Duodenal mucosa (tissue), 2 donors: ENCODE measurements around the gene JAZF1.

ENCODE experiments used
- H3K27ac ChIP-seq: one replicate; pipeline ENCODE4 v1.7.0; 2013; ENCODE audit warnings: low read depth, low read length
- H3K27me3 ChIP-seq, 2 donors: one replicate each; pipeline ENCODE4 v1.7.0; 2013; ENCODE audit warnings: low read length in 2 of 2, control low read depth in 1 of 2; ENCODE audit not compliant: insufficient read depth in 2 of 2, control insufficient read depth in 1 of 2
- H3K36me3 ChIP-seq, 2 donors: one replicate each; pipeline ENCODE4 v1.7.0; 2013; ENCODE audit warnings: low read length in 2 of 2, control low read depth in 1 of 2; ENCODE audit not compliant: insufficient read depth in 2 of 2, control insufficient read depth in 1 of 2
- H3K4me1 ChIP-seq, 2 donors: one replicate each; pipeline ENCODE4 v1.7.0; 2013; ENCODE audit warnings: low read length in 2 of 2, control low read depth in 1 of 2; ENCODE audit not compliant: insufficient read depth in 2 of 2, control insufficient read depth in 1 of 2
- H3K4me3 ChIP-seq, 2 donors: one replicate each; pipeline ENCODE4 v1.7.0; 2013; ENCODE audit warnings: low read length in 2 of 2, low read depth in 1 of 2
- H3K9ac ChIP-seq, 2 donors: one replicate each; pipeline ENCODE4 v1.7.0; 2013; ENCODE audit warnings: low read length in 2 of 2, low read depth in 1 of 2
- H3K9me3 ChIP-seq, 2 donors: one replicate each; pipeline ENCODE4 v1.7.0; 2013; ENCODE audit warnings: low read length in 2 of 2, control low read depth in 1 of 2; ENCODE audit not compliant: control insufficient read depth in 1 of 2

Gene JAZF1

DNA sequence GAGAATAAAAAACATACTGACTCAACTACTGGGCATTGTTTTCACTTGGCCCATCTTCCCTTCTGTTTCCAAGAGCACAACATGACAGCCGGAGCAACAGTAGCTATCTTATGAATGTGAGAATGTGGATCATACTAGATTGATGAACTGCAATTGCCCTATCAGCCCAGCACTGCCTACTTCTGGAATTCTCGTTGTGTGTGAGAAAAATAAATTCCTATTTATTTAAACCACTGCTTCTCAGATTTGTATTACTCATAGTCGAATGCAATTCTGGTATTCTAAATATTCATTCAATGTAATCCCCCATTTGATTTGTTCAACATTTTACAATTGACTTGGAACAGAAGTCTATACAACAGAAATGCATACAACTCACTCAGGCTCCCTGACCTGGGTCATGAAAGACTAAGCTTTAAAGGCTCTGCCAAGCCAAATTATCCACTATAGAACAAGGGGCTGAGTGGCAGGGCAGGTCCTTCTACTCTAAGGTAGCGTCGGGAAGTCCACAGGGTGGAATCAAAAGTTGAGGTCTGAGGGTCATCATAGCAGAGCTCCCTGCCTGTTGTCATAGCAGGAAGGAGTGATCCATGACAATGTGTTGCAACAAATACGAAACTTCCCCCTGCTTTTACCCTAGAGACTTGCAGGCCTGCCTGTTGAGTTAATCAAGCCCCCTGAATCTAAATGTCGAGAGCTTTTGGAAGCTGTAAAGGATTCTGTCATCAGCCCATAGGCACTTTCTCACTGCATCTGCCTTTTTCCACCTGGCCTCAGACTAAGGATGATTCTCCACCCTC lies 12.4 kb upstream of the JAZF1 start:
- Histone ChIP-seq H3K9ac (no peak overlapping the region), H3K4me3 (no peak overlapping the region), H3K4me1 (no peaks in the 10 kb centered on the region), H3K9me3 (no peaks in the 10 kb centered on the region), H3K27me3 (no peaks in the 10 kb centered on the region), H3K36me3 (no peaks in the 10 kb centered on the region), H3K27ac (no peak overlapping the region)

DNA sequence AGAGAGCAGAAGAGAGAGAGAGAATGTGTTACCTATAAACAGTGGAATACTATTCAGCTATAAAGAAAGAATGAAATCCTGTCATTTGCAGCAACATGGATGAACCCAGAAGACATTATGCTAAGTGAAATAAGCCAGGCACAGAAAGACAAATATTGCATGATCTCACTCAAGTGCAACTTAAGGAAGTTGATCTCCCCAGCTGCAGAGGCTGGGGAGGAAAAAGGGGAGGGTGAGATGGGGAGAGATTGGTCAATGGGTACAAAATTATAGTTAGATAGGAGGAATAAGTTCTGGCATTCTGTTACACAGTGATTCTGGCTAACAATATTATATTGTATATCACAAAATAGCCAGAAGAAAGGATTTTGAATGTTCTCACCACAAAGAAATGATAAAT lies 11.2 kb upstream of the JAZF1 start:
- no peaks in the 10 kb centered on the region for H3K4me1 ChIP-seq
- no peaks in the 10 kb centered on the region for H3K36me3 ChIP-seq
- H3K9me3 ChIP-seq: no peaks in the 10 kb centered on the region
- no peak overlapping the region for H3K27ac ChIP-seq
- no peaks in the 10 kb centered on the region for H3K27me3 ChIP-seq
- no peak overlapping the region for H3K4me3 ChIP-seq
- no peak overlapping the region for H3K9ac ChIP-seq

DNA sequence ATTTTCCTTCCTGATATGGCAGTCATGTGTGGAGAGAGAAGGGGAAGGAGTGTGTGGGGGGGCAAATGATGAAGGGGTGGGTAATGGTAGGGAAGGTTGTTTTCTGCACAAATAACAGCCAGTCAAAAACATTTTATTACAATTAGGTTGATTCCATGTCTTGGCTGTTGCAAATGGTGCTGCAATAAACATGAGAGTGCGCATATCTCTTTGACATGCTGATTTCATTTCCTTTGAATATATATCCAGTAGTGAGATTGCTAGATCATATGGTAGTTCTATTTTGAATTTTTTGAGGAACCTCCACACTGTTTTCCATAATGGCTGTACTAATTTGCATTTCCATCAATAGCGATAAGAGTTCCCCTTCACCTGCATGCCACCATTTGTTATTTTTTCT lies 10.6 kb upstream of the JAZF1 start:
- Histone ChIP-seq H3K4me3 (no peak overlapping the region), H3K36me3 (no peaks in the 10 kb centered on the region), H3K9ac (no peak overlapping the region), H3K27me3 (no peaks in the 10 kb centered on the region), H3K27ac (no peak overlapping the region), H3K9me3 (no peaks in the 10 kb centered on the region), H3K4me1 (no peaks in the 10 kb centered on the region)

DNA sequence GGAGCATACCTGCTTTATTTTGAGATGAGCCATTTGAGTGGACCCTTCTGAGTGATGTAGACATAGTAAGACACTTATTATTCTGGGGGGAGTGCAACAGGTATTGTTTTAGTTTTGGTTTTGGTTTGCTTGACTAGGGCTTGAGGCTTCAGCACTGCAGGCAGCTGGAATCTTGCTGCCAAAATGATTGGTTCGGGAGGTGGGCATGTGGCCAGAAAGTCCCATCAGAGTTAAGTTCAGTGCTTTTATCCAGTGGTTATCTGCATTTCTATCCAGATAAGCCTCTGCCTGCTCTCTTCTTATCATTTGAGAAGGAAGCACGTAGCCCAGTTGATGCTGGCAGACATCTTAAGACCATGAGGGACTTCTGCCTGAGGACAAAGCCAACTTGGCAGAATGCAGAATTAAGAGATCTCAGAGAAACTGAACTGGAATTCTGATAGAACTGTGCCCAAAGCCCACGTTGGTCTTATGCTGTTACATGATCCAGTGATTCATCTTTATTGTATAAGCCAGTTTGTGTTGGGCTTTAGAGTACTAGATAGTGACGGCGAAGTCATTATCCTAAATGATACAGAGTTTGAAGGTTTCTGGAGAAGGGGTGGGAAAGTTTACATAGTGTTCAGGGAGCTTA lies 9.6 kb upstream of the JAZF1 start:
- no peaks in the 10 kb centered on the region for H3K27me3 ChIP-seq
- H3K4me3 ChIP-seq: peak overlapping the region in 1 of 2 donors; percentile 21
- no peak overlapping the region for H3K27ac ChIP-seq
- H3K36me3 ChIP-seq: no peaks in the 10 kb centered on the region
- H3K9me3 ChIP-seq: no peaks in the 10 kb centered on the region
- H3K4me1 ChIP-seq: no peaks in the 10 kb centered on the region
- no peak overlapping the region for H3K9ac ChIP-seq

DNA sequence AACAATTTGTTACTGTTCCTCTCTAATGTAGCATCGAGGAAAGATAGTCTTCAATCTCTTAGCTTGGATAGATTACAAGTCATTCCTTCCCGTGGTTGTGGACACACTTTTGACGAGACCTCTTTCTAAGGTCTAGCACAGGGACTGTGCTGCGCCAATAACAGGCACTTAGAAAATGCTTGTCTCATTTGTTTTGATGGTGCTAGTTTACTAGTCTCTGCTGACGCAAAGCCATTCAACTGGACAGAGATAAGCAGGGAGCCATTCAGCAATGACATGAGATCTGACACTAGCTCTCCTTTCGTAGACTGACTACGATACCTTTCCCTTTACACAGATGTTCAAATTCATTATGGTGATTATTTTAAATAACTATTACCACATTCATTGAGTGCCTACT lies 6.4 kb upstream of the JAZF1 start:
- Histone ChIP-seq H3K27me3 (peaks cover 0 to 10% of the 10 kb centered on the region in 2 donors), H3K9me3 (no peaks in the 10 kb centered on the region), H3K36me3 (no peaks in the 10 kb centered on the region), H3K4me3 (no peak overlapping the region), H3K9ac (no peak overlapping the region), H3K4me1 (no peaks in the 10 kb centered on the region), H3K27ac (no peak overlapping the region)

DNA sequence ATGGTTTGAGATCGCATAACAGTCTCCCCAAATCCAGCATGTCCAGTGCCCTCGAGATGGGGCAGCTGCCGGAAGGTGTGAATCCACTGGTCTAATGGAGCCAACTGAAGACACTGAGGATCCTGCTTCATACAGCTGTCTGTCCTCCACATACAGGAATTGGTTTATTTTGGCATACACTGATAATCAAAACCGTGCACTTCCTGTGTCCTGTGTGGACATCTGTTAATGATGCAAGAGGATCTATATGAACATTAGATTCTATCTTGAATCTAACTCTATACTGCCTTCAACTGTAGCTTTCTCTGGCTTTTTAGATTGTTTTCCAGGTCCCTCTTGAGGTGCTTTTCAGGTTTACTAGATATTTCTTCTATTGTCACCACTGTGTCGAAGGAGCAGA lies 3.0 kb upstream of the JAZF1 start:
- Histone ChIP-seq H3K27me3 (peaks cover 0 to 10% of the 10 kb centered on the region in 2 donors), H3K4me1 (peaks cover 10 to 12% of the 10 kb centered on the region in 2 donors), H3K36me3 (no peaks in the 10 kb centered on the region), H3K9ac (no peak overlapping the region), H3K27ac (no peak overlapping the region), H3K4me3 (no peak overlapping the region), H3K9me3 (no peaks in the 10 kb centered on the region)

DNA sequence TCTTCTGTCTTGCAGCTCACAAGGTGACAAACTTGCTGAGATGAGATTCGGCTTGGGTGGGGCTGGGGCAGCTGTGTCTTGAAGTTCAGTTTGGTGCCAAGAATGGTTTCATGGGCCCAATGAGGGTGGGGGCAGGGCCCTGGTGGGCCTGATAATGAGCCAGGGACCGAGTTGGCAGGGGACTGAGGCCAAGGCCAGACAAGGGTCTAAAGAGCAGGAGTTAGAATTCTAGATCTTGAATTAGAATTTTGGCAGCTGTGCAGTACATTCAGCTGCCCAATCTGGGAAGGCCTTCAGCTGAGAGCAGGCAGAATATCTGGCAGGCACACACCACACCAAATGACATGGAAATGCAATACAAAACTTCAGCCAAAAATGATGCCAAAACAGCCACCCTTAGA lies 1.5 kb upstream of the JAZF1 start:
- Histone ChIP-seq H3K4me1 (peaks cover 11 to 13% of the 10 kb centered on the region in 2 donors), H3K36me3 (no peaks in the 10 kb centered on the region), H3K27me3 (peaks cover 0 to 10% of the 10 kb centered on the region in 2 donors), H3K4me3 (no peak overlapping the region), H3K9me3 (no peaks in the 10 kb centered on the region), H3K9ac (no peak overlapping the region), H3K27ac (no peak overlapping the region)

DNA sequence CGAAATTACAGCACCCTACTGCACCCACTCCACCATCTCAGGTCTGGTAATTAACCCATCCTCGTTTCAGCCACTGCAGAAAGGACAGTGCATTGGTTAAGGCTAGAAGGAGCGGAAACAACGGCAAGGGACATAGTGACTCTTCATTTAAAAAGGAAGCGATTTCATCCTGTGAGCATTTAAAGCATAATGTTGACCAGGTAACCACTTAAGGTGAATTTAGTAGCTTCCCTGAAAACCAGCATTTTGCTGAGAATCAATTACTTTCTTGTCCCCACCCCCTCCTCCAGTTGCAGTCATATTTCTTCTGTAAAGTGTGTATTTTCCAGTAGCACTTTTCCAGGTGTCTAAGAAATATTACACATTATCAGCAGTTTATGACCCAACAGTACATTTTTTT lies 821 bp upstream of the JAZF1 start:
- peaks cover 11 to 13% of the 10 kb centered on the region in 2 donors for H3K4me1 ChIP-seq
- H3K4me3 ChIP-seq: no peak overlapping the region
- no peak overlapping the region for H3K27ac ChIP-seq
- no peaks in the 10 kb centered on the region for H3K36me3 ChIP-seq
- H3K9me3 ChIP-seq: no peaks in the 10 kb centered on the region
- peaks cover 0 to 10% of the 10 kb centered on the region in 2 donors for H3K27me3 ChIP-seq
- no peak overlapping the region for H3K9ac ChIP-seq

DNA sequence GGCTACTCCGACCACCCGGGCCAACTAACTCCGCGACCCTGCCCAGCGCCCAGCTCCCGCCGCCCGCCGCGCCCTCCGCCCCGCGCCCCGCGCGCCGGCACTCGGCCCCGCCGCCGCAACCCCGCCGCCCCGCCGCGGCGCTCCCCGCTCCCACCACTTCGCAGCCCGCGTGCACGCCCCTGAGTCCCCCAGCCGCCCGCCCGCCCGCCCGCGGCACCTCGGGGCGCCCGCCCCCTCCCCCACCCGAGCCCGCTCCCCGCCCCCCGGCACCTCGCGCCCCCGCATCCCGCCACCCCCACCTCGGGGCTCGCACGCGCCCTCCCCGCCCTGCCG lies 598 bp downstream of the JAZF1 start:
- no peak overlapping the region for H3K27ac ChIP-seq
- H3K27me3 ChIP-seq: peaks cover 0 to 9% of the 10 kb centered on the region in 2 donors
- no peaks in the 10 kb centered on the region for H3K9me3 ChIP-seq
- H3K4me1 ChIP-seq: peaks cover 11 to 13% of the 10 kb centered on the region in 2 donors
- no peak overlapping the region for H3K4me3 ChIP-seq
- no peak overlapping the region for H3K9ac ChIP-seq
- no peaks in the 10 kb centered on the region for H3K36me3 ChIP-seq

DNA sequence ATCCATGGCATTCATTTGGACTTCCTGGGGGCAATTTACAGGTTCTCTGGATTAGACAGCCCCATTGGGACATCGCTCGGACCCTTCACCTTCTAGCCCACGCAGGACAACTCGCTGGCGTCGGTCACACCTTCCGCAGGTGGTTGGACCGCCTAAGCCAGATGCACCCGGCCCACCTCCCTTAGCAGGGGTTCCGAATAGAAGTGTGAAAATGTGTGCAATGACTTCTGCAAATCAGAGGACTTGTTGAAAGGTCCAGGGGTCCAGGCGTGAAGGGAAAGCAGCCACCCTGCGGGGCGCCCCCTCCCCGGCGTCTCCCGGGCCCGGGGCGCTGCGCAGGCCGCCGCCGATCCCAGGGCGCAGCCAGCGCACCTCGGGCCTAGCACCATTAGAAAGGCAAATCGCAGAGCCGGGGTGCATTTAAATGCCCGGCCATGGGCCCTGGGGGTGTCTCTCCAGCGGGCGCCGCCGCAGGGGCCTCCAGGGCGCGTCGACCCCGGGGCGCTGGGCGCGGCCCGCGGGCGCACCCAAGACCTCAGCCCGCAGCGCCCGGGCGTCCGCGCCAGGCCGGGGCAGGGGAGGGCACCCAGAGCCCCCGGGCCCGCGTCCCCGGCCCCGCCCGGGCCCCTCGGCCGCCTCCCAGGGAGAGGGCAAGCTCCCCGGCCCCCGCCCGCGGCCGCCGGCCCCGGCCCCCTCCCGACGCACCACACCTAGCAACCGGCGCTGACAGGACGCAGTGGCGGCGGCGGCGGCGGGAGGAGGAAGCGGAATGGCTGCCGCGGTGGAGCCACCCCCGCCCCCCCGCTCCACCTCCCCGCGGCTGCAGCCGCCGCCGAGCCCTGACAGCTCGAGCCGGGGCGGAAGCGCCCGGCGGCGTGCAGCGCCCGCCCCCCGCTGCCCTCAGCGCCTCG lies 1.2 kb downstream of the JAZF1 start:
- H3K36me3 ChIP-seq: no peaks in the 10 kb centered on the region
- H3K27ac ChIP-seq: no peak overlapping the region
- no peaks in the 10 kb centered on the region for H3K9me3 ChIP-seq
- H3K4me3 ChIP-seq: peak overlapping the region; percentile 67 to 74
- peaks cover 11 to 13% of the 10 kb centered on the region in 2 donors for H3K4me1 ChIP-seq
- H3K27me3 ChIP-seq: peaks cover 0 to 5% of the 10 kb centered on the region in 2 donors
- H3K9ac ChIP-seq: peak overlapping the region; percentile 24 to 44
